GM19397 (cell line): ENCODE results near the gene FOXL2.

Experiments used
- ATAC-seq: cut with Tn5 transposase; IDR thresholded peaks from one replicate; pipeline ENCODE4 v1.9.1; 2021; ENCODE audit warnings: mild to moderate bottlenecking, moderate library complexity; ENCODE audit not compliant: unreplicated experiment

Gene FOXL2

GRCh38 chr3:138945709-138946662 lies 951 bp downstream of the FOXL2 start:
- no peak for ATAC-seq

- ATAC-seq, result no peak
Measured at GRCh38 chr3:138944929-138945708, 1.8 kb downstream of the FOXL2 start.

GRCh38 chr3:138944654-138944928 lies 2.3 kb downstream of the FOXL2 start:
- ATAC-seq, result no peak

GRCh38 chr3:138943724-138944653 lies 2.9 kb downstream of the FOXL2 start:
- no peak for ATAC-seq

- ATAC-seq, result no peak
Measured at GRCh38 chr3:138942861-138943623, 3.9 kb downstream of the FOXL2 start.

GRCh38 chr3:138942271-138942670 lies 4.7 kb downstream of the FOXL2 start:
- no peak for ATAC-seq

GRCh38 chr3:138941259-138941885 lies 5.6 kb downstream of the FOXL2 start:
- ATAC-seq, result no peak

- no peak for ATAC-seq
Measured at GRCh38 chr3:138940446-138940845, 6.5 kb downstream of the FOXL2 start.

- ATAC-seq, result no peak
Measured at GRCh38 chr3:138939561-138940241, 7.2 kb downstream of the FOXL2 start.

- ATAC-seq, result no peak
Measured at GRCh38 chr3:138938877-138939560, 7.9 kb downstream of the FOXL2 start.

- no peak for ATAC-seq
Measured at GRCh38 chr3:138938056-138938876, 8.7 kb downstream of the FOXL2 start.

GRCh38 chr3:138937690-138938055 lies 9.3 kb downstream of the FOXL2 start:
- no peak for ATAC-seq

GRCh38 chr3:138936741-138937689 lies 9.9 kb downstream of the FOXL2 start:
- no peak for ATAC-seq

GRCh38 chr3:138935863-138936740 lies 10.8 kb downstream of the FOXL2 start:
- peak; percentile 81 for ATAC-seq

- ATAC-seq, result no peak
Measured at GRCh38 chr3:138935505-138935862, 11.5 kb downstream of the FOXL2 start.
